ENCODE results near the gene SNX10. TPM values are rescaled to one million over a fixed set of nuclear protein-coding genes. Genes with fewer than 3 reads are reported as not detected.

Gene SNX10
- total and polyA plus RNA-seq, 2 of the 8 experiments (the other 6 are each of a cell fraction or from before 2014, with no cell fraction given) = 4.4 to 9.6 TPM

GRCh38 chr7:26406433-26406832 lies 114.8 kb downstream of the SNX10 start:
- Histone ChIP-seq H4K20me1 (replicated peaks in 1 of 2; ENCODE audit: control insufficient read depth in 1 of 2, insufficient read depth in 2 of 2, low read length in 2 of 2) (no peaks in the 10 kb centered on the region), H4K8ac (ENCODE audit: extremely low read depth, insufficient read depth, low read length) (no peak overlapping the region), H3K36me3 (ENCODE audit: control insufficient read depth in 2 of 4, insufficient read depth in 4 of 4, low read length in 3 of 4) (no peaks in the 10 kb centered on the region), H3K14ac (ENCODE audit: insufficient read length) (no peak overlapping the region), H2AK5ac (ENCODE audit: low read depth, low read length) (no peak overlapping the region), H3K4me2 (ENCODE audit: insufficient read depth in 1 of 2, low read depth in 2 of 2, low read length in 2 of 2) (no peak overlapping the region), H3K18ac (ENCODE audit: extremely low read depth, low read length) (no peak overlapping the region), H2BK20ac (ENCODE audit: low read length) (no peak overlapping the region), H3K23me2 (ENCODE audit: low read depth, low read length) (no peaks in the 10 kb centered on the region), H2BK5ac (ENCODE audit: low read depth, low read length) (no peak overlapping the region), H3K9me3 (ENCODE audit: insufficient read depth in 2 of 2, low read depth in 1 of 2, low read length in 1 of 2) (no peaks in the 10 kb centered on the region), H3K9ac (replicated peaks in 1 of 4; ENCODE audit: extremely low read depth in 1 of 4, low read depth in 3 of 4, low read length in 3 of 4) (no peak overlapping the region), H4K5ac (ENCODE audit: insufficient read length, low read depth, low read length) (no peak overlapping the region), H3K79me1 (ENCODE audit: low read depth, low read length) (no peaks in the 10 kb centered on the region), H2BK12ac (ENCODE audit: low read depth, low read length) (no peak overlapping the region), H2BK120ac (replicated peaks; ENCODE audit: low read depth, low read length) (no peak overlapping the region), H3K4me1 (replicated peaks in 1 of 4; ENCODE audit: control insufficient read depth in 3 of 4, insufficient read depth in 4 of 4, low read length in 3 of 4) (peaks cover 0 to 3% (median 1%) of the 10 kb centered on the region in 4 experiments; a peak in 1 of 7 replicates), H4K91ac (replicated peaks; ENCODE audit: insufficient read length, low read length) (no peak overlapping the region), H3K27me3 (replicated peaks in 1 of 4; ENCODE audit: control insufficient read depth in 3 of 4, extremely low read depth in 1 of 4, insufficient read depth in 3 of 4, low read length in 3 of 4) (no peaks in the 10 kb centered on the region), H2AFZ (ENCODE audit: low read length) (no peak overlapping the region), H3K4me3 (ENCODE audit: extremely low read depth in 1 of 4, insufficient read depth in 2 of 4, low read depth in 3 of 4, low read length in 4 of 4) (no peak overlapping the region), H3K56ac (replicated peaks; ENCODE audit: insufficient read length, low read depth, low read length) (no peak overlapping the region), H3K23ac (ENCODE audit: insufficient read length) (no peak overlapping the region), H3K27ac (ENCODE audit: low read depth, low read length) (no peak overlapping the region), H3K4ac (replicated peaks; ENCODE audit: insufficient read length, low read depth, low read length) (no peak overlapping the region), H3K79me2 (ENCODE audit: control insufficient read depth in 1 of 2, insufficient read depth in 2 of 2, low read length in 2 of 2) (no peaks in the 10 kb centered on the region), H2BK15ac (ENCODE audit: low read length) (no peak overlapping the region)
- CTCF ChIA-PET (ENCODE audit: partially characterized antibody) = interaction anchor here (1.5 kb wide), 1 partner anchor 251 kb away, joined by 3 read pairs; no protein-coding TSS in a partner anchor
- 89% methylated on average over 2 of the region's 2 CpGs; no CpG with 5 or more reads in 1 of the 2 experiments for WGBS, 2 experiments (ENCODE audit: extremely low coverage in 1 of 2, insufficient coverage in 1 of 2, insufficient read length in 1 of 2, insufficient replicate concordance in 2 of 2, low coverage in 1 of 2, low lambda C conversion rate in 2 of 2, missing lambda C conversion rate in 1 of 2)
- POLR2A ChIA-PET (ENCODE audit: partially characterized antibody) = no interaction called here
- DNase-seq (ENCODE audit: low read depth in 1 of 2, low spot score in 2 of 2) (no peak), FAIRE-seq (no peak)
- no peak for TF ChIP-seq RBBP5 (IDR thresholded peaks at IDR 0.05; ENCODE audit: borderline replicate concordance, low read depth, low read length)
- TF ChIP-seq TAF7 (optimal IDR thresholded peaks at IDR 0.05; ENCODE audit: borderline replicate concordance, low read depth, low read length) = no peak
- no peak for TF ChIP-seq FOSL1 (IDR thresholded peaks at IDR 0.05; ENCODE audit: insufficient read depth, low read depth, low read length)
- no peak for TF ChIP-seq ZNF274 (IDR thresholded peaks at IDR 0.05; ENCODE audit: borderline replicate concordance, extremely low read depth, low read length)
- no peak for TF ChIP-seq SP2 (IDR thresholded peaks at IDR 0.05; ENCODE audit: low read length)
- TF ChIP-seq CHD2 (IDR thresholded peaks at IDR 0.05; ENCODE audit: low read length) = no peak
- no peak for TF ChIP-seq CBX8 (IDR thresholded peaks at IDR 0.05; ENCODE audit: borderline replicate concordance, low read depth, low read length)
- no peak for TF ChIP-seq ATF2 (IDR thresholded peaks at IDR 0.05; ENCODE audit: low read length)
- TF ChIP-seq HDAC6 (IDR thresholded peaks at IDR 0.05; ENCODE audit: low read depth, low read length) = no peak

Measured in H1 (cell line).